Esophagus muscularis mucosa (tissue), 4 donors: ENCODE measurements around the gene PRM3. TPM values are rescaled to one million over a fixed set of nuclear protein-coding genes. Genes with fewer than 3 reads are reported as not detected.

ENCODE experiments used
- DNase-seq: peaks from one replicate; pipeline ENCODE4 v3.0.0-alpha.2; 2017; ENCODE audit errors: extremely low spot score
- H3K27ac ChIP-seq, 4 donors: fragments of 200-600 bp; sonication (generic); replicated peaks in 1 of 4; 1 replicate in 3 of 4; 2 replicates in 1 of 4; pipeline ENCODE4 v1.5.1; 2016 to 2019; ENCODE audit warnings: mild to moderate bottlenecking in 1 of 4
- H3K27me3 ChIP-seq, 4 donors: fragments of 200-600 bp; sonication (generic); one replicate each; pipeline versions ENCODE4 v1.5.1 to v1.6.0; 2016 to 2019
- H3K36me3 ChIP-seq, 4 donors: fragments of 200-600 bp; sonication (generic); one replicate each; pipeline ENCODE4 v1.5.1; 2016 to 2019
- H3K4me1 ChIP-seq, 4 donors: fragments of 200-600 bp; sonication (generic); one replicate each; pipeline ENCODE4 v1.5.1; 2016 to 2019
- H3K4me3 ChIP-seq, 4 donors: fragments of 200-600 bp; sonication (generic); 1 replicate in 2 of 4; 2 replicates in 2 of 4; pipeline ENCODE4 v1.5.1; 2016 to 2019; ENCODE audit warnings: mild to moderate bottlenecking in 4 of 4, moderate library complexity in 1 of 4
- H3K9me3 ChIP-seq, 4 donors: fragments of 200-600 bp; sonication (generic); 1 replicate in 3 of 4; 2 replicates in 1 of 4; pipeline ENCODE4 v1.5.1; 2016 to 2019
- EP300 ChIP-seq: sonication (generic); formaldehyde crosslinking; IDR thresholded peaks from one replicate; pipeline ENCODE4 v1.6.1; 2017; ENCODE audit warnings: antibody characterized with exemption
- POLR2A ChIP-seq: fragments of 450-650 bp; IDR thresholded peaks from one replicate; pipeline ENCODE4 v1.6.1; 2017; ENCODE audit warnings: antibody characterized with exemption, moderate library complexity, mild to moderate bottlenecking, low read depth
- POLR2AphosphoS5 ChIP-seq, 2 donors: sonication (generic); formaldehyde crosslinking; IDR thresholded peaks; one replicate each; pipeline ENCODE4 v1.6.1; 2017; ENCODE audit warnings: antibody characterized with exemption in 2 of 2
- WGBS: methylation state at CpG from one replicate; pipeline ENCODE4 v1.1.5; 2018; 5-methylcytosine and 5-hydroxymethylcytosine counted together
- intact Hi-C: fragments of 100-400 bp; cut with DNase I; formaldehyde crosslinking; loops from one replicate; pipeline ENCODE4 v1.15.1; 2023
- total RNA-seq, 4 donors: library from RNA; depleted of rRNA; stranded (reverse); fragments of >200 nt; gene quantifications; one replicate each; pipeline versions ENCODE4 v1.1.0 to v1.2.1, GENCODE V29; 2016
- TF ChIP-seq, protein P1 (sequence below), 3 experiments: fragments of 200-600 bp in 2 of 3; fragments of 450-650 bp in 1 of 3; sonication (generic) in 2 of 3; IDR thresholded peaks; one replicate each; pipeline ENCODE4 v1.5.1; 2017 to 2019; ENCODE audit warnings: antibody characterized with exemption in 3 of 3, mild to moderate bottlenecking in 2 of 3, moderate library complexity in 1 of 3

PRM3 gene
- total RNA-seq, 4 donors from 2014 or later, result not detected

DNA sequence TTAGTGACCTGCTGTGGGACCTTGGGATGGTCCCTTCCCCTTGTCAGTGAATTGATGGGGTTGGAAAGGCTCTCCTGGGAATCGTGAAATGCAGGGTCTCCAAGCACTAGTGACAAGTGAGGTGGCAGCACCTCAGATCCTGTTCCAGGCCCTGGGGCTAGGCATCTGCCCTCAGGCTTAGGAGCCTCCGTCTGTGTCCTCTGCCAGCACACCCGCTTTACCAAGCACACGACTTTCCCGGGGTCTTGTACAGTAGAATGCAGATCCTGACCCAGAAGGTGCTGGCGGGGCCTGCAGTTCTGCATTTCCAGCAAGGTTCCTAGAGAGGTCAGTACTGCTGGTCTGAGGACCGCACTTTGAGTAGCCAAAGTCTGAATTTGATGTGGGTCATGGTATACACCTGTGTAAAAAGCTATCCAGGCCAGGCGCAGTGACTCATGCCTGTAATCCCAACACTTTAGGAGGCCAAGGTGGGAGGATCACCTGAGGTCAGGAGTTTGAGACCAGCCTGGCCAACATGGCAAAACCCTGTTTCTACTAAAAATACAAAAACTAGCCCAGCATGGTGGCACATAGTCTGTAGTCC lies 41.0 kb upstream of the PRM3 start:
- intact Hi-C loops, result no loop called here
- no peak for DNase-seq

DNA sequence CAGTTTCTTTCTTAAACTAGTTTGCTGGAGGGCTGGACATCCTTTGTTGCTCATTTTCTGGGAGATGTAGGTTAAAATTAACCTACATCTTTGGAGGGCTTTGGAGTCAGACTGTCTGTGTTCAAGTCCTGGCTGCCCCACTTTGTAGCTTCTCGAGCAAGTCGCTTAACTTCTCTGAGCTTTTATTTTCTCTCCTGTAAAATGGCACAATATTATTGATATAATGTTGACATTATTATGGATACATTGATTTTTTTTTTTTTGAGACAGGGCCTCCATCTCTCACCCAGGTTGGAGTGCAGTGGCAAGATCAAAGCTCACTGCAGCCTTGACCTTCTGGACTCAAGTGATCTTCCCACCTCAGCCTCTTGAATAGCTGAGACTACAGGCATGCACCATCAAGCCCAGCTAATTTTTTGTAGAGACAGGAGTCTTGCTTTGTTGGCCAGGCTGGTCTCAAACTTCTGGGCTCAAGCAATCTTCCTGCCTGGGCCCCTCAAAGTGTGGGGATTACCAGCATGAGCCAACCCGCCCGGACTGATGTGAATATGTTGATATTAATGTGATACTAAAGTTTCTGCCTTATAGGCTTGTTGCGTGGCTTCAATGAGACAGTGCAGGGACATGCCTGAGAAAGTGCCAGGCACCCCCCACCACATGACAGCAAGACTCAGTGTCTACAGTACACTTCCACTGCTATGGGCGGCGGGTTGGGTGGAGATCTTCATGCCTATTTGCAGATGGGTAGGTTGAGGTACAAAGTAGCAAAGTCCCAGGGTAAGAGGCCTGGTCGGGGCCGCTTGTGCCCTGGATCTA lies 40.3 kb upstream of the PRM3 start:
- Histone ChIP-seq H3K27me3 (peaks cover 0 to 6% (median 0%) of the 10 kb centered on the region in 4 donors), H3K9me3 (no peaks in the 10 kb centered on the region), H3K4me1 (peaks cover 0 to 12% (median 3%) of the 10 kb centered on the region in 4 donors), H3K36me3 (no peaks in the 10 kb centered on the region), H3K27ac (no peak overlapping the region), H3K4me3 (no peak overlapping the region)
- WGBS, result 95% methylated on average over 9 of the region's 9 CpGs
- DNase-seq, result no peak
- TF ChIP-seq POLR2A, result no peak
- TF ChIP-seq POLR2AphosphoS5 (IDR thresholded peaks at IDR 0.05), result no peak
- intact Hi-C loops, result no loop called here

More for the DNA sequence above, 41.0 kb upstream of the PRM3 start:
- Histone ChIP-seq H3K36me3 (no peaks in the 10 kb centered on the region), H3K4me3 (no peak overlapping the region), H3K27me3 (peaks cover 0 to 6% (median 0%) of the 10 kb centered on the region in 4 donors), H3K4me1 (peaks cover 0 to 12% (median 3%) of the 10 kb centered on the region in 4 donors), H3K27ac (no peak overlapping the region), H3K9me3 (no peaks in the 10 kb centered on the region)
- TF ChIP-seq POLR2AphosphoS5 (IDR thresholded peaks at IDR 0.05) (no peak), EP300 (no peak), POLR2A (no peak)
- TF ChIP-seq, protein P1, sequence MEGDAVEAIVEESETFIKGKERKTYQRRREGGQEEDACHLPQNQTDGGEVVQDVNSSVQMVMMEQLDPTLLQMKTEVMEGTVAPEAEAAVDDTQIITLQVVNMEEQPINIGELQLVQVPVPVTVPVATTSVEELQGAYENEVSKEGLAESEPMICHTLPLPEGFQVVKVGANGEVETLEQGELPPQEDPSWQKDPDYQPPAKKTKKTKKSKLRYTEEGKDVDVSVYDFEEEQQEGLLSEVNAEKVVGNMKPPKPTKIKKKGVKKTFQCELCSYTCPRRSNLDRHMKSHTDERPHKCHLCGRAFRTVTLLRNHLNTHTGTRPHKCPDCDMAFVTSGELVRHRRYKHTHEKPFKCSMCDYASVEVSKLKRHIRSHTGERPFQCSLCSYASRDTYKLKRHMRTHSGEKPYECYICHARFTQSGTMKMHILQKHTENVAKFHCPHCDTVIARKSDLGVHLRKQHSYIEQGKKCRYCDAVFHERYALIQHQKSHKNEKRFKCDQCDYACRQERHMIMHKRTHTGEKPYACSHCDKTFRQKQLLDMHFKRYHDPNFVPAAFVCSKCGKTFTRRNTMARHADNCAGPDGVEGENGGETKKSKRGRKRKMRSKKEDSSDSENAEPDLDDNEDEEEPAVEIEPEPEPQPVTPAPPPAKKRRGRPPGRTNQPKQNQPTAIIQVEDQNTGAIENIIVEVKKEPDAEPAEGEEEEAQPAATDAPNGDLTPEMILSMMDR (IDR thresholded peaks at IDR 0.05), result no peak
- 96% methylated on average over 5 of the region's 8 CpGs for WGBS

DNA sequence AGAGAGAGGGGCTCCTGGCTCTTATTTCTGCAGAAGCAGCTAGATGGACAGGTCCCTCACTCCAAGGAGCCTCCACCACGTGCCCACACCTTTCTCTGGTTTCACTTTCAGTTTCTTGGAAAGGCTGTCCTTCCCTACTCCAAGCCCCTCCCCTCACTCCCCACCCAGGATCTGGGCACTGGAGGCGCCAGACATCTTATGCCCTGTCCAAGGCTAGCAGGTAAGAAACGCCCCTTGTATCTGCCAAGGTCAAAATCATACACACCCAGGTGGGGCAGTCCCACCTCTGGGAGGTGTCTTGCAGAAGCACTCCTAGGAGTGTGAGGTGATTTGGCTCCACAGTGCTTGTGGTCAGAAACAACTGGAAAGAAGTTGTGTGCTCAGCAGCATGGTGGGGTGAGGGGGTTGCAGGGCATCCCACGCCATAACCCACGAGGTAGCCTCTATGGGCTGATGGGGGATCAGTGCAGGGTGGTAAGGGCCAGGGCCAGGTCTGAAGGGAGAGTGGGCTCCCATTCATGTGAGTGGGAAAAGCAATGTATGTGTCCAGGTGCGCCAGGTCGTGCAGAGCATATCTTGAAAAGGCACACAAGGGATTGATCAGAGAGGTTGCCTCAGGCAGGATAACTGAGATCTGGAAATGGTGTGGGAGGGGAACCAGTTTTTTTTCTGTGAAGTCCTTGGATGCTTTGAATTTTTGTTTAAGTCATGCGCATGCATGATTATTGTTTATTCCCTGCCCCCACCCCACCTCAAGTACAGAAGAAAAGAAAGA lies 39.5 kb upstream of the PRM3 start:
- Histone ChIP-seq H3K27ac (no peak overlapping the region), H3K27me3 (peaks cover 0 to 6% (median 0%) of the 10 kb centered on the region in 4 donors), H3K9me3 (no peaks in the 10 kb centered on the region), H3K4me1 (peaks cover 0 to 12% (median 3%) of the 10 kb centered on the region in 4 donors), H3K36me3 (no peaks in the 10 kb centered on the region), H3K4me3 (no peak overlapping the region)
- intact Hi-C loops, result no loop called here
- no peak for DNase-seq
- 73% methylated on average over 8 of the region's 8 CpGs for WGBS
- TF ChIP-seq, protein P1 (IDR thresholded peaks at IDR 0.05), result no peak
- TF ChIP-seq EP300 (no peak), POLR2AphosphoS5 (IDR thresholded peaks at IDR 0.05) (no peak), POLR2A (no peak)

DNA sequence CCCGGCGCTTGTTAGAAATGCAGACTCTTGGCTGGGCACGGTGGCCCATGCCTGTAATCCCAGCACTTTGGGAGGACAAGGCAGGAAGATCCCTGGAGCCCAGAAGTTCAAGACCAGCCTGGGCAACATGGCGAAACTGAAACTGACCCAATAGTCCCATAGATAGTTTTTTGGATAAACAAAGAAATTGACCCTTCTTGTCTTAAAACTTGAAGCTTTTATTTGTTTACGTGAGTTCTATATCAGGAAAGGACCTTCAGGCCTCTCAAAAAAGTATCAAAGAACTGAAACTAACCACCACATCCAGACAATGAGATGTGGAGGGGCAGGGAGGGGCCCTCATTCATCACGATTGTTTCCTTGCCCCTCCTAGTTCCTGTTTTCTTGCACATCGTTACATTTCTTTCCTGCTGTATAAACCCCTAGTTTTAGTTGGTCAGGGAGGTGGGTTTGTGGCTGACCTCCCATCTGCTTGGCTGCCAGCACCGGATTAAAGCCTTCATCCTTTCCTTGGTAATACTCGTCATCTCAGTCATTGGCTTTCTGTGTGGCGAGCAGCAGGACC lies 37.6 kb upstream of the PRM3 start:
- H3K27me3 ChIP-seq, result no peaks in the 10 kb centered on the region
- no peak for DNase-seq
- peaks cover 0 to 12% (median 3%) of the 10 kb centered on the region in 4 donors for H3K4me1 ChIP-seq
- no peaks in the 10 kb centered on the region for H3K9me3 ChIP-seq
- H3K4me3 ChIP-seq, result no peak overlapping the region
- intact Hi-C loops, result no loop called here
- no peaks in the 10 kb centered on the region for H3K36me3 ChIP-seq
- no peak overlapping the region for H3K27ac ChIP-seq
- 81% methylated on average over 9 of the region's 10 CpGs for WGBS
- TF ChIP-seq, protein P1 (IDR thresholded peaks at IDR 0.05), result no peak
- TF ChIP-seq POLR2A (no peak), POLR2AphosphoS5 (IDR thresholded peaks at IDR 0.05) (no peak), EP300 (no peak)

DNA sequence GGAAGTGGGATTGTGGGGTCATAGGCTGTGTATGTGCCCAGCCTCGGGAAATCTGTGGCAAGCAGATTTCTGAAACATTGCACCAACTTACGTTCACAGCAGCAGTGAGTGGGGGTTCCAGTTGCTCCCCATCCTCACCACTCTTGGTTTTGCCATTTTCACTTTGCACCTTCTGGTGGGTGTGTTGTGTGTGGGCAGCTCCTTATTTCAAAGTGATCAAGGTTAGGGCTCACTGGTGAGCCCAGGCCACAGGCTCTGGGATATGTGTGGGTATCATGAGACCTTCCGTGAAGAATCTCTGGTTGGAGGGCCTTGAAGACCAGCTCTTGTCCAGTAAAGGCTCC lies 37.2 kb upstream of the PRM3 start:
- Histone ChIP-seq H3K4me3 (no peak overlapping the region), H3K4me1 (peaks cover 0 to 10% (median 3%) of the 10 kb centered on the region in 4 donors), H3K9me3 (no peaks in the 10 kb centered on the region), H3K27ac (no peak overlapping the region), H3K27me3 (no peaks in the 10 kb centered on the region), H3K36me3 (no peaks in the 10 kb centered on the region)
- intact Hi-C loops, result no loop called here
- TF ChIP-seq POLR2A (no peak), EP300 (no peak), POLR2AphosphoS5 (IDR thresholded peaks at IDR 0.05) (no peak)
- TF ChIP-seq, protein P1 (IDR thresholded peaks at IDR 0.05), result no peak
- DNase-seq, result no peak
- 84% methylated on average over 3 of the region's 3 CpGs for WGBS
